SHP77 (cell line): ENCODE data around the gene TMC4.

ENCODE experiments used
- DNase-seq, 2 experiments: peaks; one replicate each; lab custom pipeline; 2025; lab: John Stamatoyannopoulos, UW

TMC4 gene

GRCh38 chr19:54154603-54155345 lies 18.2 kb downstream of the TMC4 start:
- no peak for DNase-seq

DNA sequence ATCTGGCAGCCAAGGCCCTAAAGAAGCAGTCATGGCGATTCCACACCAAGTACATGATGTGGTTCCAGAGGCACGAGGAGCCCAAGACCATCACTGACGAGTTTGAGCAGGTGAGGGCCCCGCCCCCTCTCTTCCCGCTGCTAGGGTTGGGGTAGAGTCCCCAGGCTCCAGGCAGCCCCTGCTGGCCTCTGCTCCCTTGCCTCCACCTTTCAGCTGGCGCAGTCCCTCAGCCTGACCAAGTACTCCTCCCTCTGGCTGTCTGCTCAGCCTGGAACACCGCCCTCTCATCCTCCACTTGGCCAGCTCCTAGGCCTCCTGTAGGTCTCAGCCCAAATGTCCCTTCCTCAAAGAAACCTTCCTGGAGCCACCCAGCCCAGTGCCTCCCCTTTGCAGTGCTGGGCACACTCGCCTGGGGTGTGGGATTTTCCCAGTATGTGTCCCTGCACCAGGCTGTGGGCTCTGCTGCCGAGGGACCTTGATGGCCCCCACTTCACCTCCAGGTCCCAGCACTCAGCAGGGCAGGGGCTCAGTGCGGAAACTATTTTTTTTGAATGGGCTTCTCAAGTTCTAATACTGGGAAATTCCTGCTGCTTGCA lies 19.1 kb downstream of the TMC4 start:
- no peak for DNase-seq

DNA sequence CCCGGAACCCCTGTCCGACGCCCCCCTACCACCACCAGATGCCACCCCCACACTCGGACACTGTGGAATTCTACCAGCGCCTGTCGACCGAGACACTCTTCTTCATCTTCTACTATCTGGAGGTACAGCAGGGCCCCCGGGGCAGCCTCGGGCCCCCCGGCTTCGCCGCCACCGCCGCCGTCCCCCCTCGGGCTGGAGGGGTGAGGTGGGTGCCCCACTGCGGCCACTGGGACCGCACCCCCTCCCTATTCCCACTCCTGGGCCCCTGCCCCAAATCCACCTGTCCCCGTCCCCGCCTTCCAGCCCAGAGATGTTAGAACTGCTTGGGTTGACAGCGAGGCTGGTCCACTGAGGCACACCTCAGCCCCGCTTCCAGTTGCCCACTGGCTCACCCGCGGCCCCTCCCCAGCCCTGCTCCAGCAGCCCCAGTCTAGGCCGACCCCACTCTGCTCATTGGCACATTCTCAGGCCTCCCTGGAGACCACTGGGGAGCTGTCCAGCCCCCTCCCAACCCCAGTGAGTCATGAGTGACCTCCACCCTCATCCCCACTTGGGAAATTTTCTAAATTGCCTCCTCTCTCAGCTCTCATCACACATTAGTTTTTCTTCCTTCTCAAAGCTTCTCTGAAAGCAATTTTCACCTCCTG lies 20.0 kb downstream of the TMC4 start:
- no peak for DNase-seq

- DNase-seq: no peak
These were observed 20.7 kb downstream of the TMC4 start for GRCh38 chr19:54152267-54152666.

- DNase-seq: no peak
These were observed 21.5 kb downstream of the TMC4 start for GRCh38 chr19:54151362-54152035.

- DNase-seq: no peak
These were observed 23.7 kb downstream of the TMC4 start for GRCh38 chr19:54149021-54149812.

DNA sequence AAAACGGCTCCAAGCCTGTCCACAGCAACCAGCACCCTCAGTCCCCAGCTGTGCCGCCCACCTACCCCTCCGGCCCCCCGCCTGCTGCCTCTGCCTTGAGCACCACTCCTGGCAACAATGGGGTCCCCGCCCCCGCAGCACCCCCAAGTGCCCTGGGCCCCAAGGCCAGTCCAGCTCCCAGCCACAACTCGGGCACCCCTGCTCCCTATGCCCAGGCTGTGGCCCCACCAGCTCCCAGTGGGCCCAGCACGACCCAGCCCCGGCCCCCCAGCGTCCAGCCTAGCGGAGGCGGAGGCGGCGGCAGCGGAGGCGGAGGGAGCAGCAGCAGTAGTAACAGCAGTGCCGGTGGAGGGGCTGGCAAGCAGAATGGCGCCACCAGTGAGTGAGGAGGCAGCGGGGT lies 24.8 kb downstream of the TMC4 start:
- DNase-seq: no peak

DNA sequence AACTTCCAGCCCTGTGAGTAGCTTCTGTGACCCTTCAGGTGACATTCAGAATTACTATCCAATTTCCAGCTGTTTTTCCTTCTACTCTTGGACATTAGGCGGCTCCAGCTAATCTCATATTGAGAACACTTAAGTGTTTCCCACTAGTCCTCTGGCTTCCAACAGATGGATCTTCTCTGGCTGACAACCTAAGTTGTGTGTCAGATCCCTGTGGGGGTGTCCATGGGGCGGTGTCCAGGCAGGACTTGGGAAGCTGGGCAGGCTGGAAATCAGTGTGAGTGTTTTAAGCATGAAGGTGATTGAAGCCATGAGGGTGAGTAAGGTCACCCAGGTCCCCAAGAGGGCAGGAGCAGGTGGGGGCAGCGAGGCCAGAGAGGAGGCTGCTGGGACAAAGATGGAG lies 25.3 kb downstream of the TMC4 start:
- no peak for DNase-seq

GRCh38 chr19:54145541-54146158 lies 27.3 kb downstream of the TMC4 start:
- DNase-seq: no peak

DNA sequence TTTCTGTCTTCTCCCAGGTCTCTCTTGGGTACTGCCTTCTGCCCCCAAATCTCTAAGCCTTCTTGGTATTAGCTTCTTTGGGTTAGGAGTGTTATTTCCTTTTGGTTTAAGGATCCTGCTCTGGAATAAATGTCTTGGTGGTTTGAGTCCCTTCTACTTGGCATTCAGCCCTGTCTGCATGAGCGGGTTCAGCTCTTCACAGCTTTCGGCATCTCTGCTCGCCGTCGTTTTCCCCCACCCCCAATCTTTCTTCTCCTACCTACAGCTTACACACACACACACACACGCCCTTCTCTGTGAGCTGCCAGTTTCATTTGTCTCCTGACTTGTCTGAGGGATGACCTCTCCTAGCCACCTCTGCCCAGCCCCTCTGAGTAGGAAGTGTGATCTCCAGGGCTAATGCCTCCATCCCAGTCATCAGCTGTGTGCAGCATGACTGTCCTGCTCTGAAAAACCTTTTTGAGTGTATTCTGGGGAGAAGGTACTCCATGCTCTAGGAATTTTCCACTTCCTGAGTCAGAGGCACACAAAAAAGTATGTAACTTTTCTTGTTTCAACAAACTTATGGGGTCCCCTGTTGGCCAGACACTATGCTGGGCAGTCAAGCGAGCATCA lies 30.7 kb downstream of the TMC4 start:
- no peak for DNase-seq

DNA sequence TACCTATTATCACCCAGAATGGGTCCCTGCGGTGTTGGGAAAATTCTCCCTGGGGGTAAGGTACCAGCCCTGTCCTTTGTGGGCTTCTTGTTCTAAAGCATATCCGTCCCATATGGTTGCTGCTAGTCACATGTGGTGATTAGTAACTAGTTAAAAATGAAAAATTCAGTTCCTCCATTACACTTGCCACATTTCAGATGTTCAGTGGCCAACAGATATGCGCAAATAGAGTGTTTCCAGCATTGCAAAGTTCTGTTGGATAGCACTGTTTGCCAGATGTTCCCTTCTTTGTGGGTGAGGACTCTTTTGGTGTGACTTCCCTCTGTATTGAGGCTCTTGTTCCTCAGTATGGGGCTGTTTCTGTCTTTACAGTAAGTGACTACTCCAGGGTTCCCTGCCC lies 31.6 kb downstream of the TMC4 start:
- DNase-seq: no peak

- no peak for DNase-seq
These were observed 34.3 kb downstream of the TMC4 start for GRCh38 chr19:54138489-54139256.

DNA sequence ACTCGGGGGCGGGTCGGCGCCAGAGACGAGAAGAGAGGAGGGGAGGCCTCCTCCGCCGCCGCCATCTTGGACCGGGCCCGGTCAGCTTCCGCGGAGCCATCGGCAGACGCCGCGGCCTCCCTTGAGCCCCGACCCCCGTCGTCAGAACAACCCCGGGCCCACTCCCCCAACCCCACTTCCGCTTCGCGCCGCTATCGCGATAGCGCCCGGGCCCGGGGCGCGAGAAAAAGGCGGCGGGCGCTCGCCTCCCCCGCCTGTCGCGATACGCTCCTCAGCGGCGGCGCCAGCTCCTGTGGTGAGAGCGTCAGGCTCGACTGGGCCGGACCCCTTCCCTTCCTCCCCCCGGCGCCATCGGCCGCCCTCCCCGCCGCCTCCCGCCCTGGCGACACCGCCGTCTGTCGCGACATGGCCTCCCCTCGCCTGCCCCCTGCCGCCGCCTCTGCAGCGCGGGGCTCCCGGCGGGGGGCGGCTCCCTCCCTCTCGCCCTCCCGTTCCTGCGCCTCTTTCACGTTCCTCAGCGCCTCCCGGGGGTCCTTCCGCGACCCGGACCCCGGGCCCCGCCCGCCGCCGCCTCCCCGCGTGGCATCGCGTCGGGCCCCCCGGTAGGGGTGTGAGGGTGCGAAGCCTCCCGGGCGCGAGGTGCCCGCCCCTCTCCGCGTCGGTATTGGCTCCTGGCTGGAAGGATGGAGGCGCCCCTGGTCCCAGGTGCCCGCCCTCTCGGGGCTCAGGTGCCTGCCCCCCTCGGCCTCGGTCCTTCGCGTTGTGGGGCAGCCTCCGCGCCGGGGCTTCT lies 35.1 kb downstream of the TMC4 start, which contains the start of gene CNOT3:
TSS of gene CNOT3 (plus strand) at position 64 of the 790 bp plus-strand sequence. CDS start 5,217 bp downstream, outside the sequence.
- DNase-seq: no peak

- DNase-seq: peak; percentile 99 to 100
These were observed 35.9 kb downstream of the TMC4 start for GRCh38 chr19:54136864-54137698.

- no peak for DNase-seq
These were observed 36.7 kb downstream of the TMC4 start for GRCh38 chr19:54136086-54136863.

- no peak for DNase-seq
These were observed 38.9 kb downstream of the TMC4 start for GRCh38 chr19:54133957-54134590.

- DNase-seq: peak; percentile 52 to 54
These were observed 39.5 kb downstream of the TMC4 start for GRCh38 chr19:54133312-54133956.
